ENCODE data around the gene DPP4.
"Not testable (repeated sequence)": the region's sequence is repeated elsewhere in the genome, so short reads cannot be mapped to it uniquely, and the experiment has no call there.

The DPP4 gene

DNA sequence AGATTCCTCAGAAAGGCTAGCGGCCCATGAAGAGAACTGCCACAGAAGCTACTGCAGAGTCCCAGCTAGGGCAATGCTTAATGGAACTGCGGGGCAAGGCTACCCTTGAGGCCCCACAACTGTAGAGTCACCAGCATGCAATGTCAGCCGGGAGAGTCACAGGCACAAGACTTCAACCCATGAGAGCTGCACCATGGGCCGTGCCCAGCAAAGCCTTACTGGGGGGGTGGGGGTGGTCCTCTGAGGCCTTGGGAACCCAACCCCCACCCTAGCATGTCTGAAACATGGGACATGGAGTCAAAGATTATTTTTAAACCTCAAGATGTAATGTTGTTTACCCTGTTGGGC is 20.2 kb downstream of the DPP4 start:
- DNase-seq: no peak

- DNase-seq: no peak
Measured at GRCh38 chr2:162053066-162053807, 20.8 kb downstream of the DPP4 start.

GRCh38 chr2:162050513-162050961 is 23.5 kb downstream of the DPP4 start:
- no peak for DNase-seq

- not testable (repeated sequence) for DNase-seq
Measured at GRCh38 chr2:162049089-162049488, 24.9 kb downstream of the DPP4 start.

DNA sequence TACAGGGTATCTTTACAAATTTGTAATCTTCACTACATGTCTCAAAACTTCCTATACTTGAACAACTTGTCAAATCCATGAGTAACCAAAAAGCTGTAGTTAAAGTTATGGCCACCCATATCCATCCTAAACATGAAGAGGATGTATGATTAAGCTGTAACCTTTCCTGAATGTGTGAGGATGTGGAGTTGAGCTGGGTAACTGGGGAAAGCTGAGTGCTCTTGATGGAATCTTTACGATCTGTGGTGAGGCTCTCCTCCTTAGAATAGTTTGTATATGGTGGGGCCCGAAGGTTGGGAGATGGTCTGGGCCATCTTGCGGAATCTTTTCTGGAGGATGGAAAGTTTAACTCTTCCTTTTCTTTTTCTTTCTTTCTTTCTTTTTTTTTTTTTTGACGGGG is 29.4 kb downstream of the DPP4 start:
- DNase-seq: no peak

DNA sequence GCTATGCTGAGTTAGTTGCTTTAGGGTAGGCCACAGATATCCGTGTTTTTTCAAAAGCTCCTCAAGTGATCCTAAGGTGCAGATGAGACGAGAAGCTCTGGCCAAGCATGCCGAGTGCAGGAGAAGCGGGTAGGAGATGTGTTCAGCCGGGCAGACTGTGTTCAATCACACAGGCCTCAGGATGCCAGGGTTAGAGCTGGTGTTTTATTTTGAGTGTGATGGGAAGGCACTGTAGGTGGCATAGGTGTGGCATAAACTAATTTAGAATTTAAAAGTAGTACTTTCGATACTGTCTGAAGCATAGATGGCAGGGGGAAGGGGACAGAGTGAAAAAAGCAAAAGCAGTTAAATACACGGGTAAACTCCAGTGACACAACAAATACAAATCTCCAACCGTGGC is 30.9 kb downstream of the DPP4 start:
- no peak for DNase-seq

DNA sequence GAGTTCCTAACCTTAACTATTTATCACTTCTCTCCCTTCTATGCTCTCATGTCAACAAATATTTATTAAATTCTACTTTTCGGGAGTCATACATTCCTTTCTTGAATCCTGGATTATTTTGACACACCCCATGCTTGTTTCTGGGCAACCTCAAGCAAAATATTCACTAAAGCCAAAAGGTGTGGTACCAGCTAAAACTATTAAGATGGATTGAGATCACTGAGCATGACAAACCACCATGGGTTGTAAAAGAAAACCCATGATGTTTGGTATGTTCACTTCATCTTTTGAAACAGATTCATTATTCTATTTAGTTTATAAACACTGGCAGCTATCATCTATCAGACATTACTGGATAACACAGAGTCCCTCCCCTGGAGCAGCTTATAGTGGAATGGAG is 32.5 kb downstream of the DPP4 start:
- DNase-seq: no peak

- DNase-seq: no peak
Measured at GRCh38 chr2:162038725-162039124, 35.3 kb downstream of the DPP4 start.

DNA sequence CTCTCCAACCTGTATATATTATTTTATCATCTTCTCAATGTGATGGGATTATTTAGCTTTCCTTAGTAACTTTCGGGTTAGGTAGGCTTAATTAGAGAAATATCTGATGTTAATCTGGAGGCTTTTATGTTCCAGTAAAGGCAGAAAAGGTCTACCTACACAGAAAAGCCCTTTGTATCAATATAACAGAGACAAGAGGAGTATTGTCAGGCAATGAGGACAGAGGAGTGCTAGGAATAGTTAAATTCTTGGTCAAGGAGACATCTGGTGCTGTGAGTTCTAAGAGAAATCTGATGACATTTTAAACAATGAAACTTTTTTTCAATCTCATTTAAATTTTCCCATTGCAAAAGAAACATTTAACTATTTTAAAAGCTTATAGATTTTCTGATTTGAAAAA is 36.1 kb downstream of the DPP4 start:
- DNase-seq: no peak

- no peak for DNase-seq
Measured at GRCh38 chr2:162037028-162037795, 36.8 kb downstream of the DPP4 start.

DNA sequence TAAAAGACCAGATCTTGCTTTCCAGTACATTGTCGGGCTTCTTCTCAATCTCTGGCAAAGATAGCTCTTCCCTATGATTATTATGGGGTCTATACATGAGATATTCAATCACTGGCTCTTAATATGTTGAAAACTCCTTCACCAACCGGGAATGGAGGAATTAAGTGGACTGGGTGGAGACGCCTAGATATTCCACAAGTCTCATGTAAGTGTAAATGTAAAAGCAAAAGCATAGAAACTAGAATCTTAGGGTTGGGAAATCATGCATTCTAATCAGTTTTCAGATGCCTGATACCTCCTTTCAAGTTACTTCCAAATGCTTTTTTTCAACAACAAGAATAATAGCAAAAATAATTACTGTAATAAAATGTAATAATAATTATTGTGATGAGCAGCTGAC is 38.0 kb downstream of the DPP4 start:
- no peak for DNase-seq

GRCh38 chr2:162030363-162031190 is 43.4 kb downstream of the DPP4 start:
- no peak for DNase-seq

DNA sequence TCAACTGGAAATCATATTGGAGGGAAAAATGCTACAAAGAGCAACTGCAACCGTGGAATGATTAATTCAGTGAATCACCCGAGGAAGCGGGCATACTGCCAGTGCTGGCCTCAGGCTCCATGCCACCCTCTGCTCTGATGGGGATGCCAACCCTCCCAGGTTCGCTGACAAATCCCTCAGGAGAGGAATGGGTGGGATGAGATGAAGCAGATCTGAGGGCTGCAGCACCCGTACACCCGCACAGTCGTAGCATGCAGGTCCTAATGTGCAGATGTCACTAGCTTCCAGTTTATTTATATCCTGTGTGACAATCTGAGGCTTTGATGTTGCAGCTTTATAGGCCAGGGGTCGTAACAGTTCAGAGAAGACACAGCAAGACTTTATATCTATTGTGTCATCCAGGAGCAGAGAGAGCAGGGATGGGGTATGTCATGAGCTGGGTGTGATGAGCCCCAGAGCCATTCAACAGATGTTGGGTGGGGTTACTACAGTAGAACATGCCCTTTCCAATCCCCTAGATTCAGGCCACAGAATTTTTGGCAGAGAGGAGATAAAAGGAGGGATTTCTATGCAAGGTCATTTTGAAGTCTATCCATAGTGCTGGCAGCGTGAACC is 44.6 kb downstream of the DPP4 start:
- no peak for DNase-seq

- DNase-seq: no peak
Measured at GRCh38 chr2:162028511-162028910, 45.5 kb downstream of the DPP4 start.

DNA sequence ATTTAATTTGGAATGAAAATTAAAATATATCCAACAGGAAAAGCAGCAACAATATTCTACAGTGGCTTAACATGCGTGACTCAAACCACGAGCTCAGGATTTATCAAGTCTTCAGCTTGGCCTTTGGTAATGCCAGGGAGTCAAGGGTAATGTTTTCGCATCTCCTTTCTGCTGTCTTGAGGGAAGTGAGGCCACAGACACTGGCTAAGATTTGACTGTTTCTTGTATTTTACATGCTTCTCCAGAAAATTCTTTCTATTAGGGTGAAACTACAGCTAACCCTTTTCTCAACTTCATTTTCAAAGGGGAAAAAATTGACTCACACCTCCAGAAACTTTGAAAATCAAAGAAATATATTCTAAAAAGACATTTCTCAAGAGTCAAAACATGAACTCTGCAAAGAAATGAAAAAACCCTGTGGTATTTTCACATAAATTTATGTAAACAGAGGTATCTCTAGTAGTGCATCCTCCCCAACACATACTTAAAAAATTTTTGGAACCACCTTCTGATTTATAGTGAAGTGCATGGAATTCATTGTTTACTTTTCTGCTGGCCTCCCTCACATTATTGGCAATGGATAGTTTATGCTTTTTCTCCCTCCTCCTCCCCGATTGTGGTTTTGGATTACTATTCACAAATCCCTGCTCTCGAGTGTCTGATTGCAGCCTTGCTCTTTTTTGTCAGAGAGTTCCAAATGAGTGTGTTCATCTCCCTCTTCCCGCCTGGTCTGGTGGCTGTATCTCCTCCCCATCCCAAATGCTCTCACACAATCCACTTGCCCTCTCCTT is 48.7 kb downstream of the DPP4 start:
- DNase-seq: no peak

DNA sequence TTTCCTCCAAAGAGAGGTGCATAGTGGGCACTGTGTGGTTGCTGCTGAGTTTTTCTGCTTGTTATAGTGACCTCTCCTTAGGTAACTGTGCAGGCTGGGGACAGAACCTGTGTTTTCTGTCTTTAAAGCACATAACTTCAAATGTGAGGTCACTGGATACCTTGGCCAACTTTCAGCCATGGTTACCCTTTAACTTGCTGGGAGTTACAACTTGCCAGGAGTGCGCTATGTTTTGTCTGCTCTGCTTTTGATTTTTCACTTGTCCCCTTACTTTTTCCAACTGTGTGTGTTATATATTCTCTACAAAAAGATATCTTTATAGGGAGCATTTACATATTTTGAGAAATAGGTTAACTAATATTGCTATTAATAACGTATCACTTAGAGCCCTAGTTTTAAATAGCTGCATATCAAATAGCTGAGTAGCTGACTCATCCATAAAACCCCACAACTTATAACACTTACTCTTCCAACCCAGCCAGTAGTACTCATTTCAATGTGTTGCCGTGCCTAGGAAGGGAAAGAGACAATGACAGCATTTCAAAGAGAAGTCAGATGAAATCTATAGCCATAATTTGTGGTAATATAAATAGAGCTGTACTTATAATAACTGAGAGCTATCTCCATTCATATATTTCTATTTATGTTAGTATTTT is 51.6 kb downstream of the DPP4 start:
- DNase-seq: no peak

DNA sequence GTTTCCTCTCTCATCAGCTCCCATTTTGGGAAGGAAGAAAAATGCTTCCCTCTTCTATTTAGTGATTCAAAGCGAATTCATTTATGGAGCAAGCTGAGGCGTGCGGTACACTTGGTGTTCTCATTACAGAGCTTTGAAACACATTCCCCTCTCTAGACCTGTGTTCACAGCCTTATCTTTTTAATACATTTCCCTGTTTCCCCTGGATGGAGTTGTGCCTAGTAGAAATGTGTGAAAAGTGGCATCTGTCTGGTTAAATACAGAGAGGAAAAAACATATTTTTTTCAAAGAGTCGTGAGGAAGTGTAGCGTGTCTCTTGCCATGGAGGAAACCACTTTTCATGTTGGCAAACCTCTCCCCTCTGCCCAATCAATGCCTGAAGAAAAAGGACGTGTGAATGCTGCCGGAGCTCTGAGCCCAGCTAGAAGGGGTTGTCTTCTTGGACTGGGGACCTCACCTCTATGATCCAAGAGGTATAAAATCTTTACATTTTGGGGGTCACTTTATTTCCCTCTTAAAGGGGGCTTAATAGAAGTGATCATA is 52.4 kb downstream of the DPP4 start:
- no peak for DNase-seq

- no peak for DNase-seq
Measured at GRCh38 chr2:162018530-162018929, 55.5 kb downstream of the DPP4 start.

- DNase-seq: no peak
Measured at GRCh38 chr2:162017233-162017632, 56.8 kb downstream of the DPP4 start.

- DNase-seq: no peak
Measured at GRCh38 chr2:162016080-162016479, 57.9 kb downstream of the DPP4 start.

DNA sequence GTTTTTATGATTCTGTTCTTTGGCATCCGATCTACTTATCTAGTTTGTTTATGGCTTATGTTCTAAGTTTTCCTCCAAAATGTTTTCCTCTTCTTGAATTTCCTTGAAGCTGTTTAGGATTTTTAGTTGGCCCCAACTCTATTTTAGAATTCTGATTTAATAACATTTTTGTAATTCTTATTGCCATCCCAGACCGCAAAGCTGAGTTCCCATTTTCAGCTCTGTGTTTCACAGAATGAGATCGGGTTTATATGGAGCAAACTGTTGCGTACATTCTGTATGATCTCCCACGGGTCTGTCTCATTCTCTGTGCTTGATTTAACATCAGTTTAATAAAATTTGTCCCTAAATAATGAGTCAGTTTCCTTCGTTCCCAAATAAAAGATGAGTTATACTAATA is 59.3 kb downstream of the DPP4 start:
- no peak for DNase-seq
